Sigmoid colon (tissue), 7 donors: ENCODE measurements around the gene TBX18. TPM values are rescaled to one million over a fixed set of nuclear protein-coding genes. Genes with fewer than 3 reads are reported as not detected.
A peak's percentile ranks its signal among the peaks of the same experiment; 100 is the strongest.

ENCODE experiments used
- DNase-seq: peaks from one replicate; pipeline ENCODE4 v3.0.0-alpha.2; 2019
- H3K27ac ChIP-seq, 4 donors: fragments of 200-600 bp; sonication (generic); one replicate each; pipeline ENCODE4 v1.5.1; 2016 to 2019; ENCODE audit warnings: mild to moderate bottlenecking in 1 of 4
- H3K27me3 ChIP-seq, 3 donors: fragments of 200-600 bp; sonication (generic); one replicate each; pipeline ENCODE4 v1.5.1; 2019; ENCODE audit warnings: mild to moderate bottlenecking in 1 of 3
- H3K36me3 ChIP-seq, 4 donors: fragments of 200-600 bp; sonication (generic); one replicate each; pipeline ENCODE4 v1.5.1; 2016 to 2019
- H3K4me1 ChIP-seq, 4 donors: fragments of 200-600 bp; sonication (generic); one replicate each; pipeline ENCODE4 v1.5.1; 2017 to 2019
- H3K4me3 ChIP-seq, 4 donors: fragments of 200-600 bp; sonication (generic); one replicate each; pipeline ENCODE4 v1.5.1; 2017 to 2019; ENCODE audit warnings: mild to moderate bottlenecking in 2 of 4, moderate library complexity in 1 of 4
- H3K9me3 ChIP-seq, 4 donors: fragments of 200-600 bp in 3 of 4; sonication (generic) in 3 of 4; one replicate each; pipeline versions ENCODE4 v1.5.1 to v1.6.1; 2013 to 2019
- EP300 ChIP-seq, 4 donors: sonication (generic); formaldehyde crosslinking; IDR thresholded peaks; one replicate each; pipeline ENCODE4 v1.6.1; 2017; ENCODE audit warnings: antibody characterized with exemption in 4 of 4
- POLR2A ChIP-seq, 2 donors: fragments of 450-650 bp; IDR thresholded peaks; one replicate each; pipeline ENCODE4 v1.6.1; 2016; ENCODE audit warnings: antibody characterized with exemption in 2 of 2, mild to moderate bottlenecking in 2 of 2, moderate library complexity in 2 of 2
- POLR2AphosphoS5 ChIP-seq, 4 donors: sonication (generic); formaldehyde crosslinking; IDR thresholded peaks; one replicate each; pipeline ENCODE4 v1.6.1; 2017; ENCODE audit warnings: antibody characterized with exemption in 4 of 4
- WGBS, 2 donors: extraction: QIAGEN DNeasy Blood & Tissue Kit; methylation state at CpG; one replicate each; pipeline ENCODE4 v1.1.7; 2013; 5-methylcytosine and 5-hydroxymethylcytosine counted together
- intact Hi-C: fragments of 100-400 bp; cut with DNase I; formaldehyde crosslinking; loops from one replicate; pipeline ENCODE4 v1.15.1; 2023
- polyA plus RNA-seq, 3 donors: library from polyadenylated mRNA; stranded (reverse); fragments of 200-250 nt; gene quantifications; one replicate each; pipeline ENCODE4 v1.2.3, GENCODE V29; 2013
- total RNA-seq, 4 donors: library from RNA; depleted of rRNA; stranded (reverse); fragments of >200 nt; gene quantifications; one replicate each; pipeline ENCODE4 v1.1.0, GENCODE V29; 2016
- TF ChIP-seq, protein P1 (sequence below), 4 experiments: fragments of 450-650 bp in 3 of 4; fragments of 200-600 bp in 1 of 4; IDR thresholded peaks; one replicate each; pipeline ENCODE4 v1.5.1; 2016 to 2019; ENCODE audit warnings: antibody characterized with exemption in 4 of 4, mild to moderate bottlenecking in 3 of 4, moderate library complexity in 2 of 4
- donor health status: healthy with polysubstance abuse.
- donor health status: Bipolar disorder and iron deficiency.
- donor health status: healthy.

The TBX18 gene
- total and polyA plus RNA-seq, 7 donors, result under 0.01 to 4.6 (median 0.49) TPM

DNA sequence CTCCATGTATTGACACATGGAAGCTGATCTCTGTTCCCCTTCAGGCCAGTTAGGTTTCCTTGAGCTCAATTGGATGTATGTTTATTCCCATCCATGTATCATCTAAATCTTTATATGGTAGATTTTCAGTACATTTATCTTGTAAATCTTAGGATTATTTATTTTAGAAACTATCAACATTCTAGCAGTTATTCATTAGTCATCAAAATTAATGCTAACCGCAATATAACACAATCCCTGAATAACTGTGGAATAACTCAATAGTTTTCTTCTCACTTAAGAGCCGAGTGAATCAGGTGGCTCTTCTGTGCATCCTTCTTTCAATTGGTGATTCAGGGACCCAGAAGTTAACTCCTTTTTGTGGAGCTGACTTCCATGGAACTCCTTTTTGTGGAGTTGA lies 15.5 kb upstream of the TBX18 start:
- Histone ChIP-seq H3K27me3 (peaks cover 11 to 71% (median 19%) of the 10 kb centered on the region in 3 donors), H3K4me1 (peaks cover 0 to under 1% (median under 1%) of the 10 kb centered on the region in 4 donors), H3K27ac (no peak overlapping the region), H3K36me3 (no peaks in the 10 kb centered on the region), H3K9me3 (no peaks in the 10 kb centered on the region), H3K4me3 (no peak overlapping the region)
- TF ChIP-seq POLR2AphosphoS5 (IDR thresholded peaks at IDR 0.05) (no peak), POLR2A (IDR thresholded peaks at IDR 0.05) (no peak), EP300 (IDR thresholded peaks at IDR 0.05) (no peak)
- TF ChIP-seq, protein P1, sequence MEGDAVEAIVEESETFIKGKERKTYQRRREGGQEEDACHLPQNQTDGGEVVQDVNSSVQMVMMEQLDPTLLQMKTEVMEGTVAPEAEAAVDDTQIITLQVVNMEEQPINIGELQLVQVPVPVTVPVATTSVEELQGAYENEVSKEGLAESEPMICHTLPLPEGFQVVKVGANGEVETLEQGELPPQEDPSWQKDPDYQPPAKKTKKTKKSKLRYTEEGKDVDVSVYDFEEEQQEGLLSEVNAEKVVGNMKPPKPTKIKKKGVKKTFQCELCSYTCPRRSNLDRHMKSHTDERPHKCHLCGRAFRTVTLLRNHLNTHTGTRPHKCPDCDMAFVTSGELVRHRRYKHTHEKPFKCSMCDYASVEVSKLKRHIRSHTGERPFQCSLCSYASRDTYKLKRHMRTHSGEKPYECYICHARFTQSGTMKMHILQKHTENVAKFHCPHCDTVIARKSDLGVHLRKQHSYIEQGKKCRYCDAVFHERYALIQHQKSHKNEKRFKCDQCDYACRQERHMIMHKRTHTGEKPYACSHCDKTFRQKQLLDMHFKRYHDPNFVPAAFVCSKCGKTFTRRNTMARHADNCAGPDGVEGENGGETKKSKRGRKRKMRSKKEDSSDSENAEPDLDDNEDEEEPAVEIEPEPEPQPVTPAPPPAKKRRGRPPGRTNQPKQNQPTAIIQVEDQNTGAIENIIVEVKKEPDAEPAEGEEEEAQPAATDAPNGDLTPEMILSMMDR (IDR thresholded peaks at IDR 0.05), result no peak
- WGBS, 2 donors, result 80 to 89% methylated on average over 2 of the region's 2 CpGs
- no peak for DNase-seq
- intact Hi-C loops, result no loop called here

DNA sequence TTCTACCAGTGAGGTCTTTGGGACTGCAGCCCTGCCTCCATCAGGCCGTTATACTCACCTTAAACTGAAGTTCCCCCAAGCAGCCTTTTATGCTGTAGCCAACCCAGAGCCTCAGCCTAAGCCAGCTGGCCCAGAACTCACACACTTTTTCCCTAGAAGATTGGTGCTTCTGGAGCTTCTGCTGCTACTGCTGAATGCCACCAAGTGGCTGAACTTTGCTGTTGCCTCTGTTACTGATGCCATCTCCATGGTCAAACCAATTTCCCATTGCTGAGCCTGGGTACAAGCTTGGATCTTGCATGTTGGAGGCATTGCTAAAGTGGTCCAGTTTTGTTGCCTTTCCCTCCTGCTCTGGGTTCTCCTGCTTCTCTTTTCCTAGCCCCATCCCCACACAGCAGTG lies 15.0 kb upstream of the TBX18 start:
- peaks cover 15 to 73% (median 24%) of the 10 kb centered on the region in 3 donors for H3K27me3 ChIP-seq
- no peaks in the 10 kb centered on the region for H3K36me3 ChIP-seq
- no peak overlapping the region for H3K4me3 ChIP-seq
- no peak for DNase-seq
- no peaks in the 10 kb centered on the region for H3K9me3 ChIP-seq
- intact Hi-C loops, result no loop called here
- peaks cover 0 to 6% (median 5%) of the 10 kb centered on the region in 4 donors for H3K4me1 ChIP-seq
- whole genome bisulfite sequencing, 2 donors, result 46 to 52% methylated on average over 1 of the region's 1 CpG
- no peak for TF ChIP-seq POLR2AphosphoS5 (IDR thresholded peaks at IDR 0.05)
- TF ChIP-seq POLR2A (IDR thresholded peaks at IDR 0.05), result no peak
- no peak for TF ChIP-seq EP300 (IDR thresholded peaks at IDR 0.05)
- H3K27ac ChIP-seq, result no peak overlapping the region

DNA sequence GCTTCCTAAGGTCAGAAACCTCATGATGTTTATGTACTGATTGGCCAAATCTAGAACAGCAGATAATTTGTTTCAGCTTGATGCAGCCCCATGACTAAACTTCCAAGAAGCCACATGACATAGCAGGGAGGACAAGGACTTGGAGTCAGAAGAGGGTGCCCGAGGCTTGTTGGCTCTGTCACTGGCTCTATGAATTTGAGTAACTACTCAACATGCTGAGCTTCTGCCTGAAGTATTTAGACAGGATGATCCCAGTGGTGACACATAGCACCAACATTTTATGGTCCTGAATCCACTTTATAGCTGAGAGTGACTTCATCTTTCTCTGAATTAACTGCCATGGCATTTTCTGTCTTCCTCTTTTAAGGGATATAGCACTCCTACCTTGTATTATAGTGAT lies 13.5 kb upstream of the TBX18 start:
- H3K27ac ChIP-seq, result no peak overlapping the region
- peaks cover 0 to 19% (median 19%) of the 10 kb centered on the region in 4 donors for H3K4me1 ChIP-seq
- no peaks in the 10 kb centered on the region for H3K36me3 ChIP-seq
- H3K4me3 ChIP-seq, result no peak overlapping the region
- peaks cover 27 to 76% (median 39%) of the 10 kb centered on the region in 3 donors for H3K27me3 ChIP-seq
- no peaks in the 10 kb centered on the region for H3K9me3 ChIP-seq
- WGBS, 2 donors, result 63 to 88% methylated on average over 1 of the region's 1 CpG
- intact Hi-C loops, result no loop called here
- no peak for DNase-seq
- TF ChIP-seq EP300 (IDR thresholded peaks at IDR 0.05), result no peak
- no peak for TF ChIP-seq POLR2AphosphoS5 (IDR thresholded peaks at IDR 0.05)
- TF ChIP-seq POLR2A (IDR thresholded peaks at IDR 0.05), result no peak
- TF ChIP-seq, protein P1 (IDR thresholded peaks at IDR 0.05), result no peak

DNA sequence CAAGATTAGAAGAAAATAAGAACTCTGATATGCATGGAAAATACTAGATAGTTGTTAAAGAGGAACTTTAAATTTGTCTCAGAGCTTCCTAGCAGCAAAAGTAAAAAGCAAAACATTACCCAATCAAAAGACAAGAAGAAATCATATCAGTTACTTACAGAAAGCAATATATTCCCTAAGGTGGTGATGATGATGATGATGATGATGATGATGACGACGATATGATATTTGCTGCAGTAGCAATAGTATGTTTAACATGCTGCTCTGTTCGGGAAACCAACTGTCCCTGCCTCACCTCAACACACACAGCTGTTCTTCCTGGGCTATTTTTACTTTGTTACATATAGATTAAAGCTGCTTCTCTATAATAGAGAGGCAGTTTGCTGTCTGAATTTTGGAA lies 12.0 kb upstream of the TBX18 start:
- H3K27me3 ChIP-seq, result peaks cover 36 to 90% (median 54%) of the 10 kb centered on the region in 3 donors
- H3K36me3 ChIP-seq, result no peaks in the 10 kb centered on the region
- WGBS, 2 donors, result 42 to 68% methylated on average over 3 of the region's 3 CpGs

DNA sequence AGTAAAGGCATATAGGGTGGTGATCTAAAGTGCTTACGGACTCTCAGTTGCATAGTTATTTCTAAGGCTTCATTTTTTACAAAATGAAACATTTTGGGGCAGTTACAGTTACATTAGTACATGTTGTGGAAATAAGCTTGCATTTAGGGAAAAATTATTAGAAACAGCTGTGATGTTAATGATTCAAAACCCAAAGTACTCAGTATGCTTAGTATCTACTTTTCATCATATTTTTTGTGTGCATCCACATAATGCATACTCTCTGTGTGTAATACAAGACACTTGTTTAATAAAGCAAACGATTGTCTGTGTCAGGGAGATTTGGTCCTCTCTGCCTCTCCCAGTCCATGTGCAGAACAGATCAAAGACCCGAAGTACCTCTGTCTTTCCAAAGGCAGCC lies 11.4 kb upstream of the TBX18 start:
- Histone ChIP-seq H3K4me3 (no peak overlapping the region), H3K36me3 (no peaks in the 10 kb centered on the region), H3K27ac (no peak overlapping the region), H3K27me3 (peaks cover 42 to 96% (median 60%) of the 10 kb centered on the region in 3 donors), H3K9me3 (no peaks in the 10 kb centered on the region), H3K4me1 (peaks cover 0 to 19% (median 19%) of the 10 kb centered on the region in 4 donors)
- intact Hi-C loops, result no loop called here
- WGBS, 2 donors, result 56 to 78% methylated on average over 3 of the region's 3 CpGs
- no peak for DNase-seq
- TF ChIP-seq POLR2A (IDR thresholded peaks at IDR 0.05), result no peak
- TF ChIP-seq POLR2AphosphoS5 (IDR thresholded peaks at IDR 0.05), result no peak
- TF ChIP-seq EP300 (IDR thresholded peaks at IDR 0.05), result no peak

More for the DNA sequence above, 12.0 kb upstream of the TBX18 start:
- no peaks in the 10 kb centered on the region for H3K9me3 ChIP-seq
- no peak for TF ChIP-seq POLR2A (IDR thresholded peaks at IDR 0.05)
- TF ChIP-seq, protein P1 (IDR thresholded peaks at IDR 0.05), result no peak
- TF ChIP-seq POLR2AphosphoS5 (IDR thresholded peaks at IDR 0.05), result no peak
- no peak for TF ChIP-seq EP300 (IDR thresholded peaks at IDR 0.05)
- intact Hi-C loops, result no loop called here
- no peak for DNase-seq
- H3K4me3 ChIP-seq, result no peak overlapping the region
- peaks cover 0 to 19% (median 19%) of the 10 kb centered on the region in 4 donors for H3K4me1 ChIP-seq
- H3K27ac ChIP-seq, result no peak overlapping the region

DNA sequence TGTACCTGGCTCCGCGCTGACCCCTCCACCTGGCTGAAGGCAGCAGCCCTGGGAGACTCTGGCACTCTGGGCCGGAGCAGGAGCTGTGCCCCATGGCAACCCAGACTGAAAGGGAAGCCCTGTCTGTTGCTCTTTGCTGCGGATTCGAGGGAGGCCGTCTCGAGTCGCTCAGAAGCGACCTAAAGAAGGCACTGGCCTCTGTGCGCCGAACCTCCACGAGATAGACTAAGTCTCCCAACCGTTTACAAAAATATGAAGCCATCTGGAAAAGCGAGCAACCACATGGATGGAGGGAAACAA lies 10.5 kb upstream of the TBX18 start:
- peak overlapping the region in 2 of 4 donors; percentile 36 to 40 for H3K4me3 ChIP-seq
- TF ChIP-seq, protein P1 (IDR thresholded peaks at IDR 0.05), result no peak
- no peak for TF ChIP-seq POLR2AphosphoS5 (IDR thresholded peaks at IDR 0.05)
- TF ChIP-seq EP300 (IDR thresholded peaks at IDR 0.05), result no peak
- TF ChIP-seq POLR2A (IDR thresholded peaks at IDR 0.05), result no peak
- no peak for DNase-seq
- intact Hi-C loops, result no loop called here
- 9 to 15% methylated on average over 14 of the region's 14 CpGs for WGBS, 2 donors
- H3K9me3 ChIP-seq, result no peaks in the 10 kb centered on the region
- H3K36me3 ChIP-seq, result no peaks in the 10 kb centered on the region
- H3K27ac ChIP-seq, result no peak overlapping the region
- peaks cover 42 to 98% (median 69%) of the 10 kb centered on the region in 3 donors for H3K27me3 ChIP-seq
- peaks cover 0 to 19% (median 19%) of the 10 kb centered on the region in 4 donors for H3K4me1 ChIP-seq
